K562 (cell line): Measurements from ENCODE around the gene NRXN2. TPM values are rescaled to one million over a fixed set of nuclear protein-coding genes. Genes with fewer than 3 reads are reported as not detected.
"Not testable (repeated sequence)": the region's sequence is repeated elsewhere in the genome, so short reads cannot be mapped to it uniquely, and the experiment has no call there.

Experiments used
- ATAC-seq: fragments of 200-7000 bp; cut with Tn5 transposase; 3 replicates; pipeline ENCODE4 v1.9.1; 2020; ENCODE audit warnings: moderate library complexity
- BruUV-seq: library from RNA; stranded (reverse); fragments of 400-500 nt; replicated peaks from 2 replicates; lab custom pipeline; 2021; lab: Mats Ljungman, UMichigan
- CTCF ChIA-PET: fragments of 300-600 bp; formaldehyde crosslinking; extraction: SDS; loops from one replicate; lab custom pipeline; 2021; ENCODE audit warnings: low intra/inter-chr PET ratio; lab: Yijun Ruan, JAX
- POLR2A ChIA-PET: fragments of 300-600, 350-650 bp; sonication (Branson Sonifier 250); formaldehyde crosslinking; extraction: SDS; loops from one replicate; lab custom pipeline; 2021; ENCODE audit warnings: antibody characterized with exemption, inconsistent platforms; lab: Yijun Ruan, JAX
- DNase-seq, 4 experiments: peaks; one replicate each; pipeline versions ENCODE4 v3.0.0 to v3.0.0-alpha.2; 2011 to 2018; ENCODE audit warnings: low spot score in 3 of 4, mixed read lengths in 3 of 4; ENCODE audit errors: extremely low read depth in 1 of 4
- FAIRE-seq: peaks from 2 replicates; lab custom pipeline; 2011; peaks lifted over from hg19 to GRCh38; lab: Jason Lieb, UNC
- H2AFZ ChIP-seq: 2 replicates; pipeline ENCODE4 v1.6.0; 2011; ENCODE audit warnings: low read depth, low read length, control low read depth, inconsistent platforms
- H3K27ac ChIP-seq: fragments of 200-600 bp; 3 replicates; pipeline ENCODE4 v1.8.0; 2011; ENCODE audit warnings: low read depth, mild to moderate bottlenecking, control low read depth, inconsistent platforms, low read length, moderate library complexity, mixed read lengths; ENCODE audit errors: extremely low read depth
- H3K27me3 ChIP-seq, 2 experiments: fragments of 300-600 bp in 1 of 2; 2 replicates in 1 of 2; 3 replicates in 1 of 2; pipeline versions ENCODE4 v1.6.0 to v1.8.0; 2011; ENCODE audit warnings: inconsistent platforms in 2 of 2, low read length in 2 of 2, mild to moderate bottlenecking in 1 of 2, mixed read lengths in 1 of 2, moderate library complexity in 1 of 2; ENCODE audit not compliant: control insufficient read depth in 2 of 2, insufficient read depth in 2 of 2
- H3K36me3 ChIP-seq: fragments of 300-600 bp; 3 replicates; pipeline ENCODE4 v1.8.0; 2011; ENCODE audit warnings: mild to moderate bottlenecking, low read length, inconsistent platforms; ENCODE audit not compliant: control insufficient read depth, insufficient read depth
- H3K4me1 ChIP-seq, 2 experiments: fragments of 200-600 bp in 1 of 2; replicated peaks in 1 of 2; 2 replicates in 1 of 2; 3 replicates in 1 of 2; pipeline versions ENCODE4 v1.5.1 to v1.8.0; 2011; ENCODE audit warnings: inconsistent platforms in 2 of 2, low read length in 2 of 2, mild to moderate bottlenecking in 1 of 2, mixed read lengths in 1 of 2, moderate library complexity in 1 of 2; ENCODE audit not compliant: control insufficient read depth in 2 of 2, insufficient read depth in 2 of 2
- H3K4me2 ChIP-seq: 2 replicates; pipeline ENCODE4 v1.6.1; 2011; ENCODE audit warnings: low read length, control low read depth, inconsistent platforms, mixed read lengths; ENCODE audit not compliant: insufficient read depth
- H3K4me3 ChIP-seq: fragments of 200-600 bp; sonication (generic), shearing (Covaris generic); 2 replicates; pipeline ENCODE4 v1.5.1; 2016; ENCODE audit warnings: control low read depth, inconsistent platforms
- H3K79me2 ChIP-seq: fragments of 200-600 bp; 3 replicates; pipeline ENCODE4 v1.8.0; 2011; ENCODE audit warnings: low read length, inconsistent platforms; ENCODE audit not compliant: control insufficient read depth, insufficient read depth
- H3K9ac ChIP-seq, 2 experiments: 2 replicates each; pipeline versions ENCODE4 v1.6.0 to v1.6.1; 2011; ENCODE audit warnings: low read depth in 2 of 2, low read length in 2 of 2, control low read depth in 1 of 2, inconsistent platforms in 1 of 2, mild to moderate bottlenecking in 1 of 2, mixed read lengths in 1 of 2; ENCODE audit not compliant: insufficient read depth in 1 of 2
- H3K9me1 ChIP-seq: one replicate; pipeline ENCODE4 v1.6.0; 2011; ENCODE audit warnings: inconsistent platforms, mild to moderate bottlenecking, low read length, moderate library complexity; ENCODE audit not compliant: control insufficient read depth, insufficient read depth
- H3K9me3 ChIP-seq: replicated peaks from 2 replicates; pipeline ENCODE4 v1.5.1; 2011; ENCODE audit warnings: low read depth, low read length, inconsistent platforms; ENCODE audit not compliant: control insufficient read depth, insufficient read depth
- H4K20me1 ChIP-seq: replicated peaks from 2 replicates; pipeline ENCODE4 v1.6.1; 2011; ENCODE audit warnings: low read length, inconsistent platforms, mixed read lengths; ENCODE audit not compliant: control insufficient read depth, insufficient read depth
- EWSR1 ChIP-seq: fragments of 450-650 bp; IDR thresholded peaks from 2 replicates; pipeline ENCODE4 v1.6.1; 2018; ENCODE audit warnings: borderline replicate concordance, mild to moderate bottlenecking, low read depth, moderate library complexity; ENCODE audit not compliant: partially characterized antibody
- FOXJ3 ChIP-seq: sonication (generic); formaldehyde crosslinking; IDR thresholded peaks from 2 replicates; pipeline ENCODE4 v1.4.0; 2020; ENCODE audit warnings: mild to moderate bottlenecking, missing genetic modification reagents
- PRMT5 ChIP-seq: sonication (generic); formaldehyde crosslinking; IDR thresholded peaks from 2 replicates; pipeline ENCODE4 v1.5.0; 2020; ENCODE audit warnings: missing genetic modification reagents
- RBM25 ChIP-seq: fragments of 200-400 bp; formaldehyde crosslinking; IDR thresholded peaks from 2 replicates; pipeline ENCODE4 v1.6.1; 2018; ENCODE audit warnings: low read length, low read depth, moderate library complexity; ENCODE audit not compliant: severe bottlenecking
- SMARCB1 ChIP-seq: IDR thresholded peaks from 2 replicates; pipeline ENCODE4 v1.6.1; 2011; ENCODE audit warnings: improper control_type of control experiment, low read depth; ENCODE audit not compliant: insufficient read length
- THAP7 ChIP-seq: fragments of 250-450 bp; sonication (Bioruptor Pico); IDR thresholded peaks from 2 replicates; pipeline ENCODE4 v1.5.0; 2021
- TRIM25 ChIP-seq: fragments of 450-650 bp; IDR thresholded peaks from 2 replicates; pipeline ENCODE4 v1.7.0; 2016; ENCODE audit warnings: borderline replicate concordance
- ZNF165 ChIP-seq: fragments of 250-450 bp; sonication (Bioruptor Pico); IDR thresholded peaks from 2 replicates; pipeline ENCODE4 v1.4.0; 2020; ENCODE audit warnings: borderline replicate concordance
- WGBS: fragments of 100-300 bp; shearing (Covaris generic); methylation state at CpG from one replicate; pipeline ENCODE4 v1.1.6; 2016; ENCODE audit warnings: low coverage, mixed read lengths; ENCODE audit not compliant: insufficient coverage; ENCODE audit errors: missing lambda C conversion rate; 5-methylcytosine and 5-hydroxymethylcytosine counted together
- in situ Hi-C: fragments of 300-500 bp; cut with MboI; formaldehyde crosslinking; loops from 4 replicates; pipeline ENCODE4 v1.15.0; 2018; ENCODE audit warnings: inconsistent platforms, mixed read lengths
- intact Hi-C: fragments of 100-400 bp; cut with micrococcal nuclease; formaldehyde crosslinking; loops from 2 replicates; pipeline ENCODE4 v1.14.2; 2022
- polyA plus RNA-seq, 8 experiments: library from polyadenylated mRNA; depleted of rRNA in 4 of 8; stranded (reverse) in 5 of 8; unstranded in 3 of 8; fragments of >200 nt; fragmentation: Nextera tagmentation in 2 of 8; fragmentation: Illumina TruSeq in 1 of 8; extraction: Ambion mirVana in 2 of 8; extraction: Trizol in 1 of 8; gene quantifications; 2 replicates each; pipeline versions ENCODE4 v1.2.1 to v1.2.3, GENCODE V29; 2011 to 2014; ENCODE audit warnings: inconsistent platforms in 1 of 8, missing spikeins in 1 of 8
- total RNA-seq, 7 experiments: library from RNA; depleted of rRNA in 6 of 7; stranded (reverse); fragments of >200 nt in 6 of 7; fragmentation: Illumina TruSeq in 2 of 7; extraction: Trizol in 2 of 7; gene quantifications; 2 replicates each; pipeline versions ENCODE4 v1.2.1 to v1.2.3, GENCODE V29; 2011 to 2021; ENCODE audit warnings: low replicate concordance in 1 of 7

NRXN2 gene
- total and polyA plus RNA-seq, 9 of the 15 experiments (the other 6 are each of a cell fraction or from before 2014, with no cell fraction given), result 0.07 to 0.47 (median 0.15) TPM; not detected in 4

GRCh38 chr11:64561429-64561828 lies 161.6 kb downstream of the NRXN2 start:
- POLR2A ChIA-PET, H3K36me3 ChIP-seq, H3K9ac ChIP-seq, H3K9me1 ChIP-seq, H3K27ac ChIP-seq, DNase-seq, H3K9me3 ChIP-seq, ATAC-seq, H3K79me2 ChIP-seq, H3K4me3 ChIP-seq, CTCF ChIA-PET, intact Hi-C loops, H3K4me2 ChIP-seq, FAIRE-seq, BruUV-seq, H2AFZ ChIP-seq, in situ Hi-C loops, H4K20me1 ChIP-seq: not testable (repeated sequence)
- H3K27me3 ChIP-seq, result peaks cover 14 to 59% of the 10 kb centered on the region in 2 experiments; a peak in 4 of 5 replicates
- WGBS, result 8% methylated on average over 3 of the region's 3 CpGs
- H3K4me1 ChIP-seq, result peaks cover 0 to 22% of the 10 kb centered on the region in 2 experiments; a peak in 1 of 5 replicates

- no TSS peak for BruUV-seq
- CTCF ChIA-PET, result no interaction called here
Measured at GRCh38 chr11:64560941-64561340, 162.1 kb downstream of the NRXN2 start.

More at GRCh38 chr11:64560941-64561340, 162.1 kb downstream of the NRXN2 start:
- POLR2A ChIA-PET, result no interaction called here
- intact Hi-C loops, result no loop called here
- WGBS, result 6% methylated on average over 16 of the region's 16 CpGs
- Histone ChIP-seq H4K20me1 (0 out of 2 replicates have a peak, but pooled peaks cover 9% of the 10 kb centered on the region), H3K9me1 (no peaks in the 10 kb centered on the region), H3K4me1 (peaks cover 2 to 27% of the 10 kb centered on the region in 2 experiments; a peak in 3 of 5 replicates), H3K27me3 (peaks cover 14 to 59% of the 10 kb centered on the region in 2 experiments; a peak in 4 of 5 replicates), H3K9me3 (no peaks in the 10 kb centered on the region)
- TF ChIP-seq PRMT5 (CRISPR knock-in tag) (no peak), ZNF165 (CRISPR knock-in tag) (no peak), TRIM25 (no peak), THAP7 (no peak), RBM25 (no peak), SMARCB1 (no peak), FOXJ3 (CRISPR knock-in tag) (no peak), EWSR1 (no peak)
- TF ChIP-seq, all 486 proteins: peak for 0
- Histone ChIP-seq H3K27ac (no peak overlapping the region), H3K4me3 (no peak overlapping the region), H3K36me3 (no peaks in the 10 kb centered on the region), H3K9ac (0 out of 4 replicates have a peak overlapping the region, but pooled peaks of 1 of the 2 experiments have one; percentile 20), H2AFZ (no peak overlapping the region), H3K4me2 (no peak overlapping the region), H3K79me2 (no peaks in the 10 kb centered on the region)
- DNase-seq (no peak), ATAC-seq (no peak), FAIRE-seq (no peak)
- in situ Hi-C loops, result no loop called here
